K562 (cell line): ENCODE results near the gene HMCN2.

Source experiments
- ARHGAP35 ChIP-seq: fragments of 450-650 bp; IDR thresholded peaks from 2 replicates; pipeline ENCODE4 v1.6.1; 2018; ENCODE audit not compliant: partially characterized antibody
- CEBPG ChIP-seq, 3 experiments: fragments of 200-800 bp in 1 of 3; sonication (Bioruptor generic) in 1 of 3; sonication (generic) in 1 of 3; formaldehyde crosslinking in 1 of 3; IDR thresholded peaks in 2 of 3; conservative IDR thresholded peaks in 1 of 3; 2 replicates each; pipeline versions ENCODE4 v1.6.1 to v1.8.0; 2016 to 2022; ENCODE audit warnings: missing compliant biosample characterization in 2 of 3, missing genetic modification characterization in 2 of 3, mild to moderate bottlenecking in 1 of 3, missing genetic modification reagents in 1 of 3
- EP300 ChIP-seq: IDR thresholded peaks from 2 replicates; pipeline ENCODE4 v1.6.1; 2012; ENCODE audit warnings: low read length, improper control_type of control experiment
- HDAC2 ChIP-seq: fragments of 450-650 bp; IDR thresholded peaks from 2 replicates; pipeline ENCODE4 v1.6.1; 2016; ENCODE audit warnings: mild to moderate bottlenecking
- HDAC6 ChIP-seq: IDR thresholded peaks from 2 replicates; pipeline ENCODE4 v1.6.1; 2012; ENCODE audit warnings: low read depth, mild to moderate bottlenecking, control low read depth, inconsistent platforms, low read length, moderate library complexity
- MAZ ChIP-seq, 2 experiments: fragments of 450-650 bp in 1 of 2; sonication (generic) in 1 of 2; formaldehyde crosslinking; IDR thresholded peaks in 1 of 2; conservative IDR thresholded peaks in 1 of 2; 2 replicates each; pipeline versions ENCODE4 v1.4.0 to v1.5.0; 2020; ENCODE audit warnings: mild to moderate bottlenecking in 1 of 2, missing genetic modification reagents in 1 of 2
- MXI1 ChIP-seq: IDR thresholded peaks from 2 replicates; pipeline ENCODE4 v1.6.1; 2011; ENCODE audit warnings: low read depth, mild to moderate bottlenecking, improper control_type of control experiment, low read length
- POLR2A ChIP-seq: fragments of 450-650 bp; conservative IDR thresholded peaks from 2 replicates; pipeline ENCODE4 v1.6.1; 2016
- RBM39 ChIP-seq: fragments of 200-400 bp; formaldehyde crosslinking; optimal IDR thresholded peaks from 2 replicates; pipeline ENCODE3; 2018; ENCODE audit warnings: low read depth, low read length
- ZNF232 ChIP-seq: sonication (generic); formaldehyde crosslinking; IDR thresholded peaks from 2 replicates; pipeline ENCODE4 v1.8.0; 2022; ENCODE audit warnings: mild to moderate bottlenecking, missing genetic modification reagents
- TF ChIP-seq, protein P1 (sequence below), 3 experiments: IDR thresholded peaks in 2 of 3; conservative IDR thresholded peaks in 1 of 3; 2 replicates each; pipeline ENCODE4 v1.5.1; 2011 to 2012; ENCODE audit warnings: low read length in 3 of 3, mild to moderate bottlenecking in 3 of 3, control low read depth in 2 of 3, improper control_type of control experiment in 1 of 3, inconsistent platforms in 1 of 3, low read depth in 1 of 3, mixed read lengths in 1 of 3, moderate library complexity in 1 of 3; ENCODE audit not compliant: insufficient read depth in 2 of 3
- TF ChIP-seq, protein P2 (sequence below), 2 experiments: fragments of 450-650 bp in 1 of 2; sonication (generic) in 1 of 2; formaldehyde crosslinking in 1 of 2; IDR thresholded peaks in 1 of 2; conservative IDR thresholded peaks in 1 of 2; 2 replicates each; pipeline versions ENCODE4 v1.6.1 to v1.8.1; 2016 to 2023; ENCODE audit warnings: mild to moderate bottlenecking in 2 of 2, moderate library complexity in 2 of 2, inconsistent platforms in 1 of 2, missing genetic modification reagents in 1 of 2
- TF ChIP-seq, protein P3 (sequence below): sonication (generic); formaldehyde crosslinking; IDR thresholded peaks from 2 replicates; pipeline ENCODE4 v1.8.0; 2022; ENCODE audit warnings: mild to moderate bottlenecking, missing genetic modification reagents
- TF ChIP-seq, protein P4 (sequence below): sonication (generic); formaldehyde crosslinking; IDR thresholded peaks from 2 replicates; pipeline ENCODE4 v1.8.0; 2022; ENCODE audit warnings: missing genetic modification reagents, mild to moderate bottlenecking, borderline replicate concordance

DNA sequence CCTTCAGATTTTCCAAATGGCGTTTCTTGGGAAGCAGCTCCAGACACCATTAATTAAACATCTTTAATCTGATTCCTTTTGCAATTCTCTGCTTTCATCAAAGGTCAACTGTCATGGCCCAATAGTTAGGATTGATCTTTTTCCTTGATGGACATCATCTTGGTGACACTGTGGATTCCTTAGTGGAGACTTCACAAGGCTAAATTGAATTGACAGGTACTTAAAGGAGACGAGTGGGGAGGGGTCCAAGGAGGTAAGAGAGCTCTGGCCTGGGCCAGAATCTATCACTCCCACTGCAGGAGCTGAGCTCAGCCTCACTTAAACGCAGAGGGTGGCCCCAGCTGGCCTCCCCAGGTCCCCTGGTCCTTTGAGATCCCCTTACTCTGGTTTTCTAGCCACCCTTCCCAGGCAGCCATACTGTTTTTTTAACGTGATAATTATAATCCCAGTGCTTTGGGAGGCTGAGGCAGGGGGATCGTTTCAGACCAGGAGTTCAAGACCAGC lies 9.9 kb upstream of the HMCN2 start:
- TF ChIP-seq ARHGAP35 (no peak), HDAC2 (no peak), ZNF232 (no peak), MXI1 (no peak), CEBPG (CRISPR knock-in tag; IDR thresholded peaks at IDR 0.05) (no peak), CEBPG (tag; conservative IDR thresholded peaks at IDR 0.05 in 1 of 2, IDR thresholded peaks at IDR 0.05 in 1 of 2) (no peak), RBM39 (no peak), EP300 (no peak), POLR2A (no peak), HDAC6 (no peak), MAZ (CRISPR knock-in tag; conservative IDR thresholded peaks at IDR 0.05 in 1 of 2, IDR thresholded peaks at IDR 0.05 in 1 of 2) (no peak)
- TF ChIP-seq, protein P1, sequence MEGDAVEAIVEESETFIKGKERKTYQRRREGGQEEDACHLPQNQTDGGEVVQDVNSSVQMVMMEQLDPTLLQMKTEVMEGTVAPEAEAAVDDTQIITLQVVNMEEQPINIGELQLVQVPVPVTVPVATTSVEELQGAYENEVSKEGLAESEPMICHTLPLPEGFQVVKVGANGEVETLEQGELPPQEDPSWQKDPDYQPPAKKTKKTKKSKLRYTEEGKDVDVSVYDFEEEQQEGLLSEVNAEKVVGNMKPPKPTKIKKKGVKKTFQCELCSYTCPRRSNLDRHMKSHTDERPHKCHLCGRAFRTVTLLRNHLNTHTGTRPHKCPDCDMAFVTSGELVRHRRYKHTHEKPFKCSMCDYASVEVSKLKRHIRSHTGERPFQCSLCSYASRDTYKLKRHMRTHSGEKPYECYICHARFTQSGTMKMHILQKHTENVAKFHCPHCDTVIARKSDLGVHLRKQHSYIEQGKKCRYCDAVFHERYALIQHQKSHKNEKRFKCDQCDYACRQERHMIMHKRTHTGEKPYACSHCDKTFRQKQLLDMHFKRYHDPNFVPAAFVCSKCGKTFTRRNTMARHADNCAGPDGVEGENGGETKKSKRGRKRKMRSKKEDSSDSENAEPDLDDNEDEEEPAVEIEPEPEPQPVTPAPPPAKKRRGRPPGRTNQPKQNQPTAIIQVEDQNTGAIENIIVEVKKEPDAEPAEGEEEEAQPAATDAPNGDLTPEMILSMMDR (IDR thresholded peaks at IDR 0.05 in 2 of 3, conservative IDR thresholded peaks at IDR 0.05 in 1 of 3; ENCODE audit: insufficient read depth in 2 of 3, low read depth in 1 of 3, low read length in 3 of 3): no peak
- TF ChIP-seq, protein P2, sequence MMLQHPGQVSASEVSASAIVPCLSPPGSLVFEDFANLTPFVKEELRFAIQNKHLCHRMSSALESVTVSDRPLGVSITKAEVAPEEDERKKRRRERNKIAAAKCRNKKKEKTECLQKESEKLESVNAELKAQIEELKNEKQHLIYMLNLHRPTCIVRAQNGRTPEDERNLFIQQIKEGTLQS (IDR thresholded peaks at IDR 0.05): no peak
- TF ChIP-seq, protein P2 (CRISPR knock-in tag; conservative IDR thresholded peaks at IDR 0.05): no peak
- TF ChIP-seq, protein P3, sequence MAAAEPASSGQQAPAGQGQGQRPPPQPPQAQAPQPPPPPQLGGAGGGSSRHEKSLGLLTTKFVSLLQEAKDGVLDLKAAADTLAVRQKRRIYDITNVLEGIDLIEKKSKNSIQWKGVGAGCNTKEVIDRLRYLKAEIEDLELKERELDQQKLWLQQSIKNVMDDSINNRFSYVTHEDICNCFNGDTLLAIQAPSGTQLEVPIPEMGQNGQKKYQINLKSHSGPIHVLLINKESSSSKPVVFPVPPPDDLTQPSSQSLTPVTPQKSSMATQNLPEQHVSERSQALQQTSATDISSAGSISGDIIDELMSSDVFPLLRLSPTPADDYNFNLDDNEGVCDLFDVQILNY (CRISPR knock-in tag): no peak
- TF ChIP-seq, protein P4, sequence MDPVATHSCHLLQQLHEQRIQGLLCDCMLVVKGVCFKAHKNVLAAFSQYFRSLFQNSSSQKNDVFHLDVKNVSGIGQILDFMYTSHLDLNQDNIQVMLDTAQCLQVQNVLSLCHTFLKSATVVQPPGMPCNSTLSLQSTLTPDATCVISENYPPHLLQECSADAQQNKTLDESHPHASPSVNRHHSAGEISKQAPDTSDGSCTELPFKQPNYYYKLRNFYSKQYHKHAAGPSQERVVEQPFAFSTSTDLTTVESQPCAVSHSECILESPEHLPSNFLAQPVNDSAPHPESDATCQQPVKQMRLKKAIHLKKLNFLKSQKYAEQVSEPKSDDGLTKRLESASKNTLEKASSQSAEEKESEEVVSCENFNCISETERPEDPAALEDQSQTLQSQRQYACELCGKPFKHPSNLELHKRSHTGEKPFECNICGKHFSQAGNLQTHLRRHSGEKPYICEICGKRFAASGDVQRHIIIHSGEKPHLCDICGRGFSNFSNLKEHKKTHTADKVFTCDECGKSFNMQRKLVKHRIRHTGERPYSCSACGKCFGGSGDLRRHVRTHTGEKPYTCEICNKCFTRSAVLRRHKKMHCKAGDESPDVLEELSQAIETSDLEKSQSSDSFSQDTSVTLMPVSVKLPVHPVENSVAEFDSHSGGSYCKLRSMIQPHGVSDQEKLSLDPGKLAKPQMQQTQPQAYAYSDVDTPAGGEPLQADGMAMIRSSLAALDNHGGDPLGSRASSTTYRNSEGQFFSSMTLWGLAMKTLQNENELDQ (CRISPR knock-in tag): no peak
